ENCODE results near the gene SNAP47. TPM values are rescaled to one million over a fixed set of nuclear protein-coding genes. Genes with fewer than 3 reads are reported as not detected.

SNAP47 gene
- polyA plus RNA-seq, 1 experiment, result 32.8 TPM

DNA sequence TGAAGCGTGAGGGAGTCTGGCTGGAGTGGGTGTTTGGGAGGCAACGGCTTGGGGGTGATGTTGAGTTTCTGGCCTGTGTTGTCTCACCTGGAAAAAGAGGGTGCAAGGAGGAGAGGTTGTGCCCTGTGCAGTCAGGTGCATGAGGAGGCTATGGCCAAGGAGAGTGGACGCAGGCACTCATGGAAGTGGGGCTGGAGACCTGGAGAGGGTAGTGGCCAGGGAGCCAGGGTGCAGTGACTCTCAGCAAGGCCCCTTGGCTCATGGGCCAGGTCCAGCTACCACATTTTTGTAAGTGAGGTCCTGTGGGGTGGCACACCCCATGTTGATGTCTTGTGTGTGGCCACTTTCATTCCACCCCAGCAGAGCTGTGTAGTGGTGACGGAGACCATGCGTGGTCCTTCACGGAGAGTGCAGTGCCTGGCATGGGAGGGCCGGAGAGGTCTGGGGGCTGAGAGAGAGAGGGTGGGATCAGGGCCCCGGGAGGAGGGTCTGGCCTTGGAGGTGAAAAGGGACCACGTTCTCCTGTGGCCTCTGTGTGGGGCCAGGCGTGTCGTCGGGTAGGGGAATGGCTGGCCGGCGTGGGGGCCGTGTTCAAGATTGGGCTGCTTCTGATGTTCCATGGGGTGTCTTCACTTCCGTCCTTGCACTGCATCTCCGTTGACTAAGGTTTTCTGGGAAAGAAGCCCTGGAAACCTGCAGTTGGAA is 6.1 kb downstream of the SNAP47 start:
- no peak for DNase-seq (ENCODE audit: low read depth)
- peaks cover 3% of the 10 kb centered on the region for H3K36me3 ChIP-seq (ENCODE audit: control insufficient read depth, insufficient read depth, low read length)
- POLR2A ChIA-PET, result no interaction called here
- TF ChIP-seq, protein P1, sequence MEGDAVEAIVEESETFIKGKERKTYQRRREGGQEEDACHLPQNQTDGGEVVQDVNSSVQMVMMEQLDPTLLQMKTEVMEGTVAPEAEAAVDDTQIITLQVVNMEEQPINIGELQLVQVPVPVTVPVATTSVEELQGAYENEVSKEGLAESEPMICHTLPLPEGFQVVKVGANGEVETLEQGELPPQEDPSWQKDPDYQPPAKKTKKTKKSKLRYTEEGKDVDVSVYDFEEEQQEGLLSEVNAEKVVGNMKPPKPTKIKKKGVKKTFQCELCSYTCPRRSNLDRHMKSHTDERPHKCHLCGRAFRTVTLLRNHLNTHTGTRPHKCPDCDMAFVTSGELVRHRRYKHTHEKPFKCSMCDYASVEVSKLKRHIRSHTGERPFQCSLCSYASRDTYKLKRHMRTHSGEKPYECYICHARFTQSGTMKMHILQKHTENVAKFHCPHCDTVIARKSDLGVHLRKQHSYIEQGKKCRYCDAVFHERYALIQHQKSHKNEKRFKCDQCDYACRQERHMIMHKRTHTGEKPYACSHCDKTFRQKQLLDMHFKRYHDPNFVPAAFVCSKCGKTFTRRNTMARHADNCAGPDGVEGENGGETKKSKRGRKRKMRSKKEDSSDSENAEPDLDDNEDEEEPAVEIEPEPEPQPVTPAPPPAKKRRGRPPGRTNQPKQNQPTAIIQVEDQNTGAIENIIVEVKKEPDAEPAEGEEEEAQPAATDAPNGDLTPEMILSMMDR (IDR thresholded peaks at IDR 0.05; ENCODE audit: insufficient read depth, low read depth, low read length), result no peak
- CTCF ChIA-PET, result interaction anchor here (0.8 kb wide), 1 partner anchor 12 kb away, joined by 3 read pairs; no protein-coding TSS in a partner anchor
- no peak overlapping the region for H3K4me3 ChIP-seq (ENCODE audit: low read depth, low read length)
- H3K27me3 ChIP-seq (ENCODE audit: control insufficient read depth, insufficient read depth, low read length), result no peaks in the 10 kb centered on the region

DNA sequence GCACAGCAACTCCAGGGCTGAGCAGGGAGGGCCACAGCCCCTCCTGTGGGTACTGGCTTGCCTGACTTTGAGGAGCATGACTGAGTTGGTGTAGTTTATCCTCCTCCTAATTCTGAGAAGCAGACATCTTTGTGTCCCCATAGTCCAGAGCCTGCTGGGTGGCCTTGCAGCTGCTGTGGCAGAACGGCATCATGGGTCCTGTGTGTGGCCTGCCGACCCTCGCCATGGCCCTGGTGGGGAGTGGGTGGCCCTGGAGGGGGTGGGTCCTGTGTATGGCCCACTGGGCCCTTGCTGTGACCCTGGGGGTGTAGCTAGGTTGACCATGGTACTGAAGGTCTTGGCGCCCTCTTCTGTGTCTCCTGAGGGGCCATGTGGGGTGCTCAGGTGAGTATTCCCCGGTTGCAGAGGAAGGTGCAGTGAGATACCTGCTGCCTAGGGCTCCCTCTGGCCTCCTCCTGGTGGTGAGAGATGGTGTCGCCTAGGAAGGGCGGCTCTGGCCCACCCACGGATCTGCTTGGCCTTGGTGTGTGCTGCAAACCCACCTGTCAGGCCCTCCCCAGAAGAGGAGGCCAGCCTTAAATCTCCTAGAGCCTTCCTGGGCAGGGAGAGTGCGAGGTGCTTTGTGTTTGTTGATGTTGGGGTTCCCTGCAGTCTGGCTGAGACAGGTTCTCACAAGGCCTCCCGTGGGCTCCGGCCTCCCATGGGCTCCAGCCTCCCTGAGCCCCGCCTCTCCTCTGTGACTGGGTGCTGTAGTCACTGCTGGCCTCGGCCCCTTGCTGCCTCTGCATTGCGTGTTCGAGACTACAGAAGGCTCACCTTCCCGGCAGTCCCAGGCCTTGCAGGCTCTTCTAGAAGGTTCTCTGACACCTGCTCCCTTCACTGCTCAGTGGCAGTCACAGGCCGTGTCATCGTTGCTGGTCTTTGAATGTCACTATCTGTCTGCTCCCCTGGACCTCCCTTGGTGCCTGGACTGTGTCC is 7.8 kb downstream of the SNAP47 start:
- POLR2A ChIA-PET, result no interaction called here
- CTCF ChIA-PET, result interaction anchor here (1.5 to 2.3 kb wide), 2 partner anchors 11 to 13 kb away, joined by 3 to 7 read pairs; no protein-coding TSS in a partner anchor

GRCh38 chr1:227744668-227745067 is 9.4 kb downstream of the SNAP47 start:
- ChIA-PET CTCF (interaction anchor here (2.3 kb wide), 1 partner anchor 14 kb away, joined by 7 read pairs; no protein-coding TSS in a partner anchor), POLR2A (no interaction called here)
- DNase-seq (ENCODE audit: low read depth), result no peak
- Histone ChIP-seq H3K4me3 (ENCODE audit: low read depth, low read length) (no peak overlapping the region), H3K27me3 (ENCODE audit: control insufficient read depth, insufficient read depth, low read length) (no peaks in the 10 kb centered on the region), H3K36me3 (ENCODE audit: control insufficient read depth, insufficient read depth, low read length) (peaks cover 11% of the 10 kb centered on the region)
- TF ChIP-seq, protein P1 (IDR thresholded peaks at IDR 0.05; ENCODE audit: insufficient read depth, low read depth, low read length), result no peak

More for the DNA sequence above, 7.8 kb downstream of the SNAP47 start:
- H3K4me3 ChIP-seq (ENCODE audit: low read depth, low read length), result no peak overlapping the region
- H3K36me3 ChIP-seq (ENCODE audit: control insufficient read depth, insufficient read depth, low read length), result peaks cover 8% of the 10 kb centered on the region
- DNase-seq (ENCODE audit: low read depth), result no peak
- TF ChIP-seq, protein P1 (IDR thresholded peaks at IDR 0.05; ENCODE audit: insufficient read depth, low read depth, low read length), result no peak
- H3K27me3 ChIP-seq (ENCODE audit: control insufficient read depth, insufficient read depth, low read length), result no peaks in the 10 kb centered on the region

DNA sequence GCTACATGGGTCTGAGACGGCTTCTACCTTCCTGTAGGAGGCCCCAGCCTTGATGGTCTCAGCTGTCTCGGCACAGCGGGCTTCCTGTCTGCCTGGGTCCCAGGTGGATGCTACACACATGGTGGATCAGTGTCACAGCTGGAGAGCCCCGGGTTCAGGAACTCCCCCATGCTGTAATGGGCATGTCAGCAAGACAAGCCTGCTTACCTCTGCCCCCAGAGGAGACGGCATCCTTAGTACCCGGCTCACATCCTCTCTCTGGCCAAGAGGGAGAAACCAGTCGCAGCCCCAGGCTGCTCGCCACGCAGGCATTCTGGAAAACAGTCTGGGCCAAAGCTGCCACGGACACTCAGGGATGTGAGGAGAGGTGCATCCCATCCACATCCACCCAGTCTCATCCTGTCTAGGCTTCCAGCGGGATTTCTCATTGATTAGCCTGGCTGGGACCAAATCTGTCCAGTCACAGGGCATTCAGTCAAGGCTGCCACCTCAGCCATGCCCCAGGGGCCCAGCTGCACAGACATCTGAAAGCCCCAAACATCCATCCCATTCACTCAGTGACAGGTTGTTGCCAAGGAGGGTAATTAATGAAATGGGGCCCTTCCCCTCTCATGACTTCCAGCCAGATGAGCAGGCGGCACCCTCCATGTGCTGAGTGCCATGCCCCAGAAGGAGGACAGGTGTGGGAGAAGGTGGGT is 10.5 kb downstream of the SNAP47 start:
- DNase-seq (ENCODE audit: low read depth), result no peak
- POLR2A ChIA-PET, result no interaction called here
- TF ChIP-seq, protein P1 (IDR thresholded peaks at IDR 0.05; ENCODE audit: insufficient read depth, low read depth, low read length), result no peak
- Histone ChIP-seq H3K36me3 (ENCODE audit: control insufficient read depth, insufficient read depth, low read length) (peaks cover 15% of the 10 kb centered on the region), H3K27me3 (ENCODE audit: control insufficient read depth, insufficient read depth, low read length) (no peaks in the 10 kb centered on the region), H3K4me3 (ENCODE audit: low read depth, low read length) (no peak overlapping the region)
- CTCF ChIA-PET, result interaction anchor here (1.1 kb wide), 1 partner anchor 381 kb away, joined by 3 read pairs; no protein-coding TSS in a partner anchor

Data from BJ (cell line).